ENCODE measurements around the gene YEATS2.
A peak's percentile ranks its signal among the peaks of the same experiment; 100 is the strongest.
"Not testable (repeated sequence)": the region's sequence is repeated elsewhere in the genome, so short reads cannot be mapped to it uniquely, and the experiment has no call there.

The YEATS2 gene

GRCh38 chr3:183697610-183698317 is at the start of gene YEATS2:
TSS of gene YEATS2 (plus strand) at chr3:183697797. CDS start at chr3:183715163, 17,366 bp downstream.
- peak; percentile 61 for DNase-seq (ENCODE audit: low read depth)

DNA sequence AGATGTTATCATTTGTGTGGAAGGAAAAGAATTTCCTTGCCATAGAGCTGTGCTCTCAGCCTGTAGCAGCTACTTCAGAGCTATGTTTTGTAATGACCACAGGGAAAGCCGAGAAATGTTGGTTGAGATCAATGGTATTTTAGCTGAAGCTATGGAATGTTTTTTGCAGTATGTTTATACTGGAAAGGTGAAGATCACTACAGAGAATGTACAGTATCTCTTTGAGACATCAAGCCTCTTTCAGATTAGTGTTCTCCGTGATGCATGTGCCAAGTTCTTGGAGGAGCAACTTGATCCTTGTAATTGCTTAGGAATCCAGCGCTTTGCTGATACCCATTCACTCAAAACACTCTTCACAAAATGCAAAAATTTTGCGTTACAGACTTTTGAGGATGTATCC is 47.0 kb upstream of the YEATS2 start:
- no peak for DNase-seq (ENCODE audit: low read depth)

GRCh38 chr3:183653209-183654064 is 44.2 kb upstream of the YEATS2 start:
- no peak for DNase-seq (ENCODE audit: low read depth)

- no peak for DNase-seq (ENCODE audit: low read depth)
Observed at GRCh38 chr3:183654727-183655126, 42.9 kb upstream of the YEATS2 start.

GRCh38 chr3:183662099-183662498 is 35.5 kb upstream of the YEATS2 start:
- DNase-seq (ENCODE audit: low read depth) = no peak

DNA sequence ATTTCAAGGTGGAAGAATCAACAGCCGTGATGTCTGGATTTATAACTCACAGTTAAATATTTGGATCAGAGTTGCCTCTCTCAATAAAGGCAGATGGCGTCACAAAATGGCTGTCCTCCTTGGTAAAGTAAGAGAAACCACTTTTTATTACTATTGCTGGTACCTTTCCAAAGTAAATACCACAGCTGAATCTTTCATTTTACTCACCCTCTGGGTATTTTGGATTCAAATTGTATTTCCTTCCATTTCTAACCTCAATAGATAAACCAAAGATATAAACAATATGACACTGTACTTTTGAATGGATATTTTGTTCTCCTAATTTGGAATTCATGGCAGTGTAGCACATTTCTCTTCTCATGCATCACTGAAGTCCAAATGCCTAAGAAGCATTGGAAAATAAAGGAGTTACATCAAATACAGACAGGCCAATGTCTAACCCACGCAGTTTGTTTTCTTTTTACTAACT is 32.6 kb upstream of the YEATS2 start:
- no peak for DNase-seq (ENCODE audit: low read depth)

DNA sequence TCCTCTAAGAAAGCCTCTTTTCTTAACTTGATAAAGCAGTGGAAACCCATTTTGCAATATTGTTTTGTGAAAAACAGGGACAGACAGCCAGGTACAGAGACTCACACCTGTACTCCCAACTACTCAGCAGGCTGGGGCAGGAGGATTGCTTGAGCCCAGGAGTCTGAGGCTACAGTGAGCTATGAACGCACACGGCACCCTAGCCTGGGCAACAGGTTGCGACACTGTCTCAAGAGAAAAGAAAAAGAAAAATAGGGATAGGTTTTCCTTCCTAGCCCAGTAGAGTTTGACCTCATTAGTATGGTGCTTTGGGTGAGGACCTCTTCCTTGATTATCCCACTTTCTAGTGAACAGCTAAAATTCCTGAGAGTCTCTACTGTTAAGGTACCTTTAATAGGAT is 17.5 kb upstream of the YEATS2 start:
- DNase-seq (ENCODE audit: low read depth) = no peak

GRCh38 chr3:183687705-183688104 is 9.9 kb upstream of the YEATS2 start:
- DNase-seq (ENCODE audit: low read depth) = no peak

DNA sequence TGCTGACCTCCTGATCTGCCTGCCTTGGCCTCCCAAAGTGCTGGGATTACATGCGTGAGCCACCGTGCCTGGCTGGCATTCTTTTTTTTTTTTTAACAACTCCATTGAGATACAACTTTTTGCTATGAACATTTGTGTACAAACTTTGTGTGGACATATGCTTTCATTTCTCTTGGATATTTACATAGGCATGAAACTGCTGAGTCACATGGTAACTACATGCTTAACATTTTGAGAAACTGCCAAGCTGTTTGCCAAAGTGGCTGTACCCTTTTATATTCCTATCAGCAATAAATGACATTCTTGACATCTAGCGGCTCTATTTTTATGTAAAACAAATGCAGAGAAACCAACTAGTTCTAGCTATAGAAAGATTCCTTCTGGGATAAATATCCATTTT is 8.7 kb upstream of the YEATS2 start:
- no peak for DNase-seq (ENCODE audit: low read depth)

GRCh38 chr3:183689621-183690020 is 8.0 kb upstream of the YEATS2 start:
- DNase-seq (ENCODE audit: low read depth) = not testable (repeated sequence)

DNA sequence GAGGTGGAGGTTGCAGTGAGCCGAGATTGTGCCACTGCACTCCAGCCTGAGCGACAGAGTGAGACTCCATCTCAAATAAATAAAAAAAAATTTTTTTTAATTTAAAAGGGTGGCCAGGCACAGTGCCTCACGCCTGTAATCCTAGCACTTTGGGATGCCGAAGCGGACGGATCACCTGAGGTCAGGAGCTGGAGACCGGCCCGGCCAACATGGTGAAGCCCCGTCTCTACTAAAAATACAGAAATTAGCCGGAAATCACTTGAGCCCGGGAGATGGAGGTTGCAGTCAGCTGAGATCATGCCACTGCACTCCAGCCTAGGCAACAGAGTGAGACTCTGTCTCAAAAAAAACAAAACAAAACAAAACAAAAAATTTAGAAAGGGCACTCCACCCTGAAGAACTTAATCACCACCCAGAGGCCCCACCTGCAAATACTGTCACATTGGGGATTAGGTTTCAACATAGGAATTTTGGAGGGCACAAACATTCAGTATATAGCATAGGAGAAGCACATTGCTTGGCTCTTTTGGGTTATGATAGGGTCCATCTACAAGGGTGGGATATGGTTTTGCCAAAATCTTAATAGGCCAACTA is 7.1 kb upstream of the YEATS2 start:
- no peak for DNase-seq (ENCODE audit: low read depth)

DNA sequence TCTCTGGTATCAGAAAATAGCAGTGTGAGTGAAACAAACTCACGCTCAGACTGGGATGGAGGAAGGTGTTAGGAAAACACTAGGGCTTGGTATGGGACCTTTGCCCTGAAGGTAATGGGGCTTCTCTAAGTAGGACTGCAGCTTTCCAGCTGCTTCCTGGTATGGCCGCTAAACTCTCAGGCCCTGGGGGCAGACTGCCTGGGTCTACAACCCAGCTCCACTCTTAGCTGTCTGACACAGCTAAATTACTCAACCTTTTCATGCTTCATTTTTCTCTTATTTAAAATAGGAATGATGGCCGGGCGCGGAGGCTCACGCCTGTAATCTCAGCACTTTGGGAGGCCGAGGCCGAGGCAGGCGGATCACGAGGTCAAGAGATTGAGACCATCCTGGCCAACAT is 5.2 kb upstream of the YEATS2 start:
- no peak for DNase-seq (ENCODE audit: low read depth)

DNA sequence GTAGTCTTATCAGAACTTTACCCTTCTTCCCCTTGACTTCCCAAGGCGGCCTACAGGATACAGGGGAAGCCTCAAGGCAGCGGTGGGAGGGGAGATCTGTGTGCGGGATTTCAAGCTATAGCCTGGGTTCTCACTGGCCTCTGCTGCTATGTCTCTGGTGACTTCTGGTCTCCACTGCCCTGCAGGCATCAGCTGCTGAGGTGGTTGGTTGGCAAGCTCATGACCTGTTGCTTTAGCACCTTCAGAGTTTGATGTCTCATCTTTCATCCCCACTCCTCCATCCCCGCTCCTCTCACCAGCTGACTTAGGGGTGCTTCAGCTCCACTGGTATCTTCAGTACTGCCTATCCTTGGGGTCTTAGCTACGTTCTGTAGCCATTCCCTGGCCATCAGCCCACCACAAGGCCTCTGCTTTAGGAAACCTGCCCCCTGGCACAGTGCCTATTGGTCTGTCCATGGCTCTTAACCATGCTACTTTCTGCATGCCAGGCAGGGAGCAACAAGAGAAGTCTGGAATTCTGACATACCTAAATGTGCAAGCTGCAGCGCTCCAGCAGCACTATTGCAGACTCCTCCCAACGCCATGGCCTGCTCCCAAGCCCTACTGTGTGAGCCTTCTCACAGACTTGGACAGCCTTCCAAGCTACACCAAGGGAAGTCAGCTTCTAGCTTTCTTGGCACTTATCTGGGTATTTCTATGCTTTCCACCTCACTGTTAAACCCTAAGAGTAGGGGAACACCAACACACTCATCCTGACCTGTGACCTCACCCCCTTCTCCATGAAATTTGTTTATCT is 1.8 kb upstream of the YEATS2 start:
- no peak for DNase-seq (ENCODE audit: low read depth)

DNA sequence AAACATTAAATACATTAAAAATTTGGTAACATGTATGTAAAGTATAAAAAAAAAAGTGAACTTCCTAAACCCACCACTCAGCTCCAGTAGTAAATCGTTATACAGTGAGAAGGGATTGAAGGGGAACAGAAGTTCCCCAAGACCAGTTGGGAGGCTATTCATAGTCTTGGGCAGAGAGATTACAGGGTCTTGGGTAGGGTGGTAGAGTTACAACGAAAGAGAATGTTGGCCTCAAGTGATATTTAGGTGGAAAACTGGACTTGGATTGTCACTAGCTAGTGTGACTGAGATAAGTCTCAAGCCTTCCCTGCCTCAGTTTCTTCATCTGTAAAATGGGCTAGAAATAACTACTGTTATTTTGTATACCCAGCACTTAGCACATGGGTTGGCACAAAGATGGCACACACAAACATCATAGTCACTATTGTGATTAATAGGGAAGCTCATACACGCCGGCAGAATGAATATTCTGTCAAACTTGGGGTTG is 431 bp upstream of the YEATS2 start:
- no peak for DNase-seq (ENCODE audit: low read depth)

DNA sequence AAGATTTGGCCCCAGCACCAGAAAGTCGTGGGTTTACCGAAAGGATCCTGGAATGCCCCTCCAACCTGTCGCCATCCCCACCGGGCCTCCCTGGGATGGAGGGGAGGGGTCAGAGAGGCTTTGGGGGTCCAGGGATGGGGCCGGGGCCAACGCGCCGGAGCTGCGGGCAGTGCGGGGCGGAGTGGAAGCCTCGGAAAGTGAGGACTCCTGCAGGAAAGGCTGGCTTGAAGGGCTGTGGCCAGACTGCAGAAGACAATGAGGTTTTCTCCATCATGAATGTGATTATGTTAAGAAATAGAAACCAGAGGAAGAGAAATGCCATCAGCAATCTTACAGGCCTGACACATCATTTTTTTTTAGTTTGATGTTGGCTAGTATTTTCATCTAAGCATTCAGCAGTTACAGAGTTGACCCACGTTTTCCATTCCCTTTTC is 738 bp downstream of the YEATS2 start:
- DNase-seq (ENCODE audit: low read depth) = peak; percentile 4

DNA sequence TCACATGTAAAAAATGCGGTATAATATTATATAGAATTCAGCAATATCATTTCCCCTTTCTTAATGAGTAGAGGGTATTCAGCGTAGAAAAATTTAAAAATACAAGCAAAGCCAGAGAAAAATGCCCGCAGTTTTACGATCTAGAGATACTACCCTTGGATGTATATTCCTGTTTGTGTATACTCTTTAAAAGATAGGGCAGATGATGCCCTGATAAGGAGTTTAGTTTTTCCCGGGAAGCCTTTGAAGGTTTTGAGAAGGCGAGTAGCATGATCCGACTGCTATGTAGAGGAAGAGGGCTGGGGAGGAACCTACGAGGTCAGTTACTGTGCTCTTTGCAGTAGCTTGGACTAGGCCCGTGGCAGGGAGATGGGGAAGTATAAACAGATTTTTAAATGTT is 1.2 kb downstream of the YEATS2 start:
- no peak for DNase-seq (ENCODE audit: low read depth)

DNA sequence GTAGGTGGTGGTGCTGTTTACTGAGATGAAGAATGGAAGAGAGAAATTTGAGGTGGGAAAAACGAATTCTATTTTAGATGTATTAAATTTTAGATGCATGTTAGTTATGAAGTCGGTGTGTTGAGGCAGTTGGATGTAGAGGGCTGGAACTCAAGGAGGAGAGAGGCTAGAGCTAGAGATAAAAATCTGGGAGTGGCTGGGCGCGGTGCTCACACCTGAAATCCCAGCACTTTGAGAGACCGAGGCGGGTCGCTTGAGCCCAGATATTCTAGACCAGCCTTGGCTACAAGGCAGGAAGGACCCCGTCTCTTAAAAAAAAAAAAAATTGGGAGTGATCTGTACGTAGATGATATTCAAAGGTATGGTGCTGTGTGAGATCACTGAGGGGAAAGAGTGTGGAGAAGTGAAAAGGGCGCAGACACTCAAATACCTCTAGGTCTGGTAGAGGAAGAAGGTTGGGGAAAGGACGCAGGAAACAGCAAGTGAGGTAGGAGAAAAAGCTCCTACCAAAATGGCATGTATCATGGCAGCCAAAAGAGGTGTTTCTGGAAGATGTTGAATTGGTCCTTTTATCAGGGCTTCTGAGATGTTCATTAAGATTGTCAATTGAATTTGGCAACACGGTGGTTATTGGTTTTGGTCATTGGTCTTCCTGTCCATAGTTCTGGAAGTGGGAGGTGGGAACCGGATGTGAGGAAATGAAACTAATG is 1.8 kb downstream of the YEATS2 start:
- DNase-seq (ENCODE audit: low read depth) = no peak

- DNase-seq (ENCODE audit: low read depth) = no peak
Observed at GRCh38 chr3:183701744-183702143, 4.1 kb downstream of the YEATS2 start.

- not testable (repeated sequence) for DNase-seq (ENCODE audit: low read depth)
Observed at GRCh38 chr3:183703892-183704291, 6.3 kb downstream of the YEATS2 start.

GRCh38 chr3:183710231-183710630 is 12.6 kb downstream of the YEATS2 start:
- no peak for DNase-seq (ENCODE audit: low read depth)

DNA sequence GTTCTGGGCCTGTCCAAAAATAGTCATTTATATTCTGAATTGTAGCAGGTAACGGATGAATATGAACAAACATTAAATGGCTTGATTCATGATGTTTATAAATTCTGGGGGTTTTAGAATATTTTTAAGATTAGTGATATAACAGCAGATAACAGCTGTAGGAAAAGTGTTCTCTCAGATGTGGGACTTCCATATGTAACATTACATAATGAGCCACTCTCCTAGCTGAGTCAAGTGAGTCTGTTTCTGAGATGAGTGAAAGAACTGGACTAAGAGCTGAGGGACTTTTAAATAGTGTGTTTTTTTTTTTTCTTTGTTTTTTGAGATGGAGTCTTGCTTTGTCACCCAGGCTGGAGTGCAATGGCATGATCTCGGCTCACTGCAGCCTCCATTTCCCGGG is 13.9 kb downstream of the YEATS2 start:
- no peak for DNase-seq (ENCODE audit: low read depth)

Measured in stimulated activated CD8-positive, alpha-beta memory T cell treated with anti-CD3 and anti-CD28 coated beads, Interleukin-4, amount 100 ng/mL, for 24 hours (primary cell).